K562 (cell line): Measurements from ENCODE around the gene SOX18. TPM values are rescaled to one million over a fixed set of nuclear protein-coding genes. Genes with fewer than 3 reads are reported as not detected.
A peak's percentile ranks its signal among the peaks of the same experiment; 100 is the strongest.

Source experiments
- BCL6 ChIP-seq: fragments of 250-450 bp; sonication (Bioruptor Pico); IDR thresholded peaks from 2 replicates; pipeline ENCODE4 v1.4.0; 2020
- CCAR2 ChIP-seq: fragments of 200-400 bp; formaldehyde crosslinking; IDR thresholded peaks from 2 replicates; pipeline ENCODE4 v1.6.1; 2017; ENCODE audit warnings: mild to moderate bottlenecking, low read depth, low read length
- E2F6 ChIP-seq, 2 experiments: IDR thresholded peaks; 2 replicates each; pipeline ENCODE4 v1.6.1; 2011; ENCODE audit warnings: borderline replicate concordance in 1 of 2, control low read depth in 1 of 2, low read depth in 1 of 2, low read length in 1 of 2, mild to moderate bottlenecking in 1 of 2, mixed read lengths in 1 of 2, moderate library complexity in 1 of 2; ENCODE audit not compliant: insufficient read depth in 1 of 2, insufficient read length in 1 of 2, poor library complexity in 1 of 2, severe bottlenecking in 1 of 2; ENCODE audit errors: extremely low read depth in 1 of 2
- GATAD2A ChIP-seq: fragments of 450-650 bp; IDR thresholded peaks from 2 replicates; pipeline ENCODE4 v1.6.1; 2017
- KAT7 ChIP-seq: sonication (generic); formaldehyde crosslinking; IDR thresholded peaks from 2 replicates; pipeline ENCODE4 v1.8.0; 2022; ENCODE audit warnings: missing genetic modification reagents, mild to moderate bottlenecking, borderline replicate concordance
- KLF16 ChIP-seq: IDR thresholded peaks from 2 replicates; pipeline ENCODE4 v1.6.1; 2016; ENCODE audit warnings: antibody characterized with exemption
- MED1 ChIP-seq: sonication (generic); formaldehyde crosslinking; IDR thresholded peaks from 2 replicates; pipeline ENCODE4 v1.8.1; 2023; ENCODE audit warnings: missing genetic modification reagents, borderline replicate concordance
- MTA1 ChIP-seq: fragments of 450-650 bp; IDR thresholded peaks from 2 replicates; pipeline ENCODE4 v1.6.1; 2017; ENCODE audit warnings: borderline replicate concordance
- RFX7 ChIP-seq: fragments of 250-450 bp; sonication (Bioruptor Pico); IDR thresholded peaks from 2 replicates; pipeline ENCODE4 v1.5.1; 2021; ENCODE audit warnings: mild to moderate bottlenecking
- ZNF212 ChIP-seq: fragments of 450-650 bp; formaldehyde crosslinking; IDR thresholded peaks from 2 replicates; pipeline ENCODE4 v1.4.0; 2020; ENCODE audit warnings: mild to moderate bottlenecking
- ZNF407 ChIP-seq: fragments of 450-650 bp; IDR thresholded peaks from 2 replicates; pipeline ENCODE4 v1.6.1; 2016; ENCODE audit warnings: low read depth
- ZNF445 ChIP-seq: fragments of 250-450 bp; sonication (Bioruptor Pico); IDR thresholded peaks from 2 replicates; pipeline ENCODE4 v1.4.0; 2020; ENCODE audit warnings: low read depth, mild to moderate bottlenecking, moderate library complexity
- polyA plus RNA-seq, 8 experiments: library from polyadenylated mRNA; depleted of rRNA in 4 of 8; stranded (reverse) in 5 of 8; unstranded in 3 of 8; fragments of >200 nt; fragmentation: Nextera tagmentation in 2 of 8; fragmentation: Illumina TruSeq in 1 of 8; extraction: Ambion mirVana in 2 of 8; extraction: Trizol in 1 of 8; gene quantifications; 2 replicates each; pipeline versions ENCODE4 v1.2.1 to v1.2.3, GENCODE V29; 2011 to 2014; ENCODE audit warnings: inconsistent platforms in 1 of 8, missing spikeins in 1 of 8
- total RNA-seq, 7 experiments: library from RNA; depleted of rRNA in 6 of 7; stranded (reverse); fragments of >200 nt in 6 of 7; fragmentation: Illumina TruSeq in 2 of 7; extraction: Trizol in 2 of 7; gene quantifications; 2 replicates each; pipeline versions ENCODE4 v1.2.1 to v1.2.3, GENCODE V29; 2011 to 2021; ENCODE audit warnings: low replicate concordance in 1 of 7

SOX18 gene
- total and polyA plus RNA-seq, 9 of the 15 experiments (the other 6 are each of a cell fraction or from before 2014, with no cell fraction given): 0.15 to 19.8 (median 0.33) TPM

GRCh38 chr20:64038565-64039292 is 10.7 kb downstream of the SOX18 start (continued):
- TF ChIP-seq E2F6 (IDR thresholded peaks at IDR 0.05; ENCODE audit: borderline replicate concordance in 1 of 2, extremely low read depth in 1 of 2, insufficient read depth in 1 of 2, insufficient read length in 1 of 2, low read depth in 1 of 2, low read length in 1 of 2, poor library complexity in 1 of 2, severe bottlenecking in 1 of 2) (peak; percentile 85 to 96), GATAD2A (no peak), CCAR2 (no peak), KAT7 (CRISPR knock-in tag) (peak; percentile 58; the same call in 1 of the 2 replicates), ZNF212 (no peak), MTA1 (no peak), MED1 (no peak), ZNF407 (no peak), BCL6 (CRISPR knock-in tag) (no peak), RFX7 (CRISPR knock-in tag) (no peak), KLF16 (peak; percentile 3; the same call in 1 of the 2 replicates), ZNF445 (CRISPR knock-in tag) (no peak)
